GM23248 (cell line): ENCODE measurements around the gene SGMS1. TPM values are rescaled to one million over a fixed set of nuclear protein-coding genes. Genes with fewer than 3 reads are reported as not detected.
A peak's percentile ranks its signal among the peaks of the same experiment; 100 is the strongest.

ENCODE experiments used
- DNase-seq: peaks from one replicate; pipeline ENCODE4 v3.0.0-alpha.2; 2015
- H2AFZ ChIP-seq: fragments of 200-600 bp; sonication (generic); 2 replicates; pipeline ENCODE4 v1.6.1; 2016; ENCODE audit warnings: antibody characterized with exemption
- H3F3A ChIP-seq: fragments of 200-600 bp; sonication (generic); 2 replicates; pipeline ENCODE4 v1.6.1; 2016; ENCODE audit warnings: mild to moderate bottlenecking, antibody characterized with exemption, mixed run types; ENCODE audit not compliant: insufficient read depth
- H3K27ac ChIP-seq: fragments of 200-600 bp; sonication (generic); 2 replicates; pipeline ENCODE4 v1.5.1; 2016; ENCODE audit warnings: mild to moderate bottlenecking
- H3K27me3 ChIP-seq: fragments of 200-600 bp; sonication (generic); replicated peaks from 2 replicates; pipeline ENCODE4 v1.6.1; 2016; ENCODE audit warnings: mild to moderate bottlenecking; ENCODE audit not compliant: insufficient read depth
- H3K36me3 ChIP-seq: fragments of 200-600 bp; sonication (generic); 2 replicates; pipeline ENCODE4 v1.6.1; 2016; ENCODE audit warnings: low read depth, mild to moderate bottlenecking
- H3K4me1 ChIP-seq: fragments of 200-600 bp; sonication (generic); 2 replicates; pipeline ENCODE4 v1.6.1; 2016; ENCODE audit warnings: mild to moderate bottlenecking; ENCODE audit not compliant: insufficient read depth
- H3K4me2 ChIP-seq: fragments of 200-600 bp; sonication (generic); one replicate; pipeline ENCODE4 v1.6.1; 2016; ENCODE audit warnings: mild to moderate bottlenecking; ENCODE audit not compliant: unreplicated experiment
- H3K4me3 ChIP-seq: fragments of 200-600 bp; sonication (generic); 2 replicates; pipeline ENCODE4 v1.5.1; 2016; ENCODE audit warnings: mild to moderate bottlenecking
- H3K79me2 ChIP-seq: fragments of 200-600 bp; sonication (generic); 2 replicates; pipeline ENCODE4 v1.6.1; 2016; ENCODE audit warnings: mild to moderate bottlenecking; ENCODE audit not compliant: insufficient read depth
- H3K9ac ChIP-seq: fragments of 200-600 bp; sonication (generic); 2 replicates; pipeline ENCODE4 v1.6.1; 2016; ENCODE audit warnings: mild to moderate bottlenecking
- H3K9me2 ChIP-seq: fragments of 200-600 bp; sonication (generic); 2 replicates; pipeline ENCODE4 v1.6.1; 2016; ENCODE audit warnings: mixed run types, mild to moderate bottlenecking, moderate library complexity; ENCODE audit not compliant: insufficient read depth
- H3K9me3 ChIP-seq: fragments of 200-600 bp; sonication (generic); one replicate; pipeline ENCODE4 v1.6.1; 2017; ENCODE audit warnings: low read depth
- H4K20me1 ChIP-seq: fragments of 200-600 bp; sonication (generic); 2 replicates; pipeline ENCODE4 v1.6.0; 2016; ENCODE audit not compliant: insufficient read depth
- EZH2 ChIP-seq: fragments of 200-600 bp; sonication (generic); IDR thresholded peaks from 2 replicates; pipeline ENCODE4 v1.6.1; 2018; ENCODE audit warnings: antibody characterized with exemption, mild to moderate bottlenecking; ENCODE audit not compliant: insufficient read depth, poor library complexity, severe bottlenecking
- EZH2phosphoT487 ChIP-seq: fragments of 200-600 bp; sonication (generic); IDR thresholded peaks from 2 replicates; pipeline ENCODE4 v1.6.1; 2018; ENCODE audit warnings: antibody characterized with exemption, moderate library complexity, mild to moderate bottlenecking, low read depth; ENCODE audit not compliant: insufficient read depth
- WGBS, 2 experiments: methylation state at CpG; one replicate each; pipeline ENCODE4 v1.1.6; 2015 to 2017; ENCODE audit warnings: low lambda C conversion rate in 2 of 2, low coverage in 1 of 2; ENCODE audit errors: missing lambda C conversion rate in 2 of 2; 5-methylcytosine and 5-hydroxymethylcytosine counted together
- in situ Hi-C: fragments of 300-500 bp; cut with MboI; formaldehyde crosslinking; loops from 2 replicates; pipeline ENCODE4 v1.15.0; 2020
- polyA plus RNA-seq: library from polyadenylated mRNA; unstranded; fragments of >200 nt; fragmentation: Nextera tagmentation; extraction: Ambion mirVana; gene quantifications from 2 replicates; pipeline ENCODE4 v1.2.1, GENCODE V29; 2016
- total RNA-seq: library from RNA; depleted of rRNA; stranded (reverse); fragments of >200 nt; shearing (Covaris generic); gene quantifications from 2 replicates; pipeline ENCODE4 v1.2.3, GENCODE V29; 2014

Gene SGMS1
- total and polyA plus RNA-seq, 2 experiments from 2014 or later = 22.7 to 53.6 TPM

DNA sequence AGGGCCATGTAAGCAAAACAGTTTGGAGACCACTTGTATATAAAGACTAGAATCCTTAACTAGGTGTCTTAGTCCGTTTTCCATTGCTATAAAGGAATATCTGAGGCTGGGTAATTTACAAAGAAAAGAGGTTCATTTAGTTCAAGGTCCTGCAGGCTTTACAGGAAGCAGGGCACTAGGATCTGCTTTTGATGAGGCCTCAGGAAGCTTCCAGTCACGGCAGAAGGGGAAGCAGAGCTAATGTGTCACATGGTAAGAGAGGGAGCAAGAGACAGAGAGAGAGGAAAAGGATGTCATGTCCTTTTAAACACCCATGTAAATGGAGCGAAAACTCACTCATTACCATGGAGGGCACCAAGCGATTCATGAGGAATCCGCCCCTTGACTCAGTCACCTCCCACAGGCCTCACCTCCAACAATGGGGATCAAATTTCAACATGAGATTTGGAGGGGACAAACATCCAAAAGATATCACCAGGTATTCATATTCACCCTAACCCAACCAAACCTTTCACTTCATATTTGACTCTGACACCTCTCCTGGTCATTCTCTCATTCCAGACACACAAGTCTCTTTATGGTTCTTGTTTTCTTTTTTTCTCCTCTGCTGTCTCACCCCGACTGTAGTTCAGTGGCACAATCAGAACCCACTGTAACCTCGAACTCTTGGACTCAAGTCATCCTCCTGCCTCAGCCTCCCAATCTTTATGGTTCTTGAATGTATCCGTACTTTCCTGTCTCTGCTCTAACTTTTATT, 342.4 kb downstream of the SGMS1 start:
- H2AFZ ChIP-seq = no peak overlapping the region
- H3K9ac ChIP-seq = no peak overlapping the region
- H3K79me2 ChIP-seq = no peaks in the 10 kb centered on the region
- no peaks in the 10 kb centered on the region for H4K20me1 ChIP-seq
- peaks cover 6% of the 10 kb centered on the region for H3K4me1 ChIP-seq
- 0 out of 2 replicates have a peak, but pooled peaks cover 7% of the 10 kb centered on the region for H3F3A ChIP-seq
- no peak overlapping the region for H3K4me3 ChIP-seq
- no peaks in the 10 kb centered on the region for H3K9me3 ChIP-seq
- 71 to 76% methylated on average over 8 of the region's 8 CpGs for WGBS, 2 experiments
- in situ Hi-C loops = no loop called here
- TF ChIP-seq EZH2phosphoT487 (no peak), EZH2 (no peak)
- DNase-seq = no peak
- H3K27me3 ChIP-seq = peaks cover 21% of the 10 kb centered on the region
- H3K9me2 ChIP-seq = no peaks in the 10 kb centered on the region
- no peak overlapping the region for H3K27ac ChIP-seq
- no peaks in the 10 kb centered on the region for H3K36me3 ChIP-seq
- H3K4me2 ChIP-seq = no peak overlapping the region

DNA sequence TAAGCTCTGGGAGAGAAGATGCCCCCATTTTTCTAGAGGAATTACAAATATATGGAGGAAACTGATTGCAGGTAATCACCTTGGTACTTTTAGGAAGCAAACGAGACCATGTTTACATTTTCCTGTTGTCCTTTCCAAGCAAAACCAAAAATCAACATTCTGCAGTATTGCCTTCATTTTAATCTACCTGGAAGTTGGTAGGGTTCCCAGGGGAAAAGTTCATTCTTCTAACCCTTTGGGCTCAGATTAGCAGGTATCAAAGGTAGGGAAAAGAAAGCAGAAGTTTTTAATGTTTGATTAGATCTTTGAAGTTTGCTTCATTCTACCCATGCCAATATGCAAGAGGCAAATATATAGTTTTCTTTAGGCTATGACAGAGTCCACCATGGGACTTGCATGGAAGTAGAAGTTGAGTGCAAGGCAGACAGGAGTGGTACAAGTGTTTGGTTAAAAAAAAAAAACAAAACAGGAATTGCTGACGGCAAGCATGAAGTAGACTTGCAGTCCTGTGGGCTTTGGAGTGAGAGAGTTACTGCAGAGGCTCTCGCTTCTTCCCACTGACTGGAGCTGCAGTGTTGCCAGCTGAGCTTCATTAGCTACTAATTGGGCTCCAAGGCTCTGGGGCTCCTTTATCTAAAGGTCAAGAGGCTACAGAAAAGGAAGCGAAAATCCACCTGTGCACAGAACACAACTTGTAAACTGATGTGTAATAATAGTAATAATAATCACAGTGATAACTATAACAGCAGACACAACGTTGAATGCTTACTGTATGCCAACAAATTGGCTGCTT, 343.5 kb downstream of the SGMS1 start:
- Histone ChIP-seq H3K27ac (no peak overlapping the region), H3K36me3 (no peaks in the 10 kb centered on the region), H3F3A (no peaks in the 10 kb centered on the region), H3K9me2 (no peaks in the 10 kb centered on the region), H4K20me1 (no peaks in the 10 kb centered on the region), H3K4me3 (no peak overlapping the region), H3K79me2 (no peaks in the 10 kb centered on the region), H3K9me3 (no peaks in the 10 kb centered on the region), H3K27me3 (peaks cover 25% of the 10 kb centered on the region), H2AFZ (no peak overlapping the region), H3K4me1 (no peaks in the 10 kb centered on the region), H3K4me2 (no peak overlapping the region), H3K9ac (no peak overlapping the region)
- in situ Hi-C loops = no loop called here
- no peak for DNase-seq
- 49 to 54% methylated on average over 5 of the region's 5 CpGs for WGBS, 2 experiments
- TF ChIP-seq EZH2 = no peak
- TF ChIP-seq EZH2phosphoT487 = no peak

DNA sequence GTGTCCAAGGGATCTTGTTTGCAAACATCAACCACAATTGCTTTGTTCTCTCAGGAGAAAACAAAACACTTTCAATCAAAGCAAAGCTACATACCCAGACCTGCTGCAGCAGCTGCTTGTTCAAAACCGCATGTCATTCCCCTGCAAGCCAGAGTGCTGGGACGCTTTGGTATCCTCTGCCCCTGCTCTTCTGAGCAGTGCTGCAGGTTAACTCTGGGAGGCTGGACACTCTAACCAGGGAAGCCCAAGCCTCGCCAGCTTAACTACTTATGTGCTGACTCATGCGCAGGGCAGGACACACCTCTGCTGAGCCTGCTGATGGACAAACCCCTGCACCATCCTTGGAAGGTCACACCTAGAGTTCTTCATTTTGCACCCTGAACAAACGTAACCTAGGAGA, 344.3 kb downstream of the SGMS1 start:
- Histone ChIP-seq H3K79me2 (no peaks in the 10 kb centered on the region), H3F3A (no peaks in the 10 kb centered on the region), H3K27me3 (peaks cover 25% of the 10 kb centered on the region), H3K9me2 (no peaks in the 10 kb centered on the region), H3K4me2 (no peak overlapping the region), H3K4me1 (no peaks in the 10 kb centered on the region), H3K9ac (no peak overlapping the region), H3K27ac (no peak overlapping the region), H3K9me3 (no peaks in the 10 kb centered on the region), H3K36me3 (no peaks in the 10 kb centered on the region), H2AFZ (no peak overlapping the region), H4K20me1 (no peaks in the 10 kb centered on the region), H3K4me3 (no peak overlapping the region)
- no peak for TF ChIP-seq EZH2phosphoT487
- in situ Hi-C loops = no loop called here
- no peak for DNase-seq
- WGBS, 2 experiments = 58 to 61% methylated on average over 5 of the region's 5 CpGs

DNA sequence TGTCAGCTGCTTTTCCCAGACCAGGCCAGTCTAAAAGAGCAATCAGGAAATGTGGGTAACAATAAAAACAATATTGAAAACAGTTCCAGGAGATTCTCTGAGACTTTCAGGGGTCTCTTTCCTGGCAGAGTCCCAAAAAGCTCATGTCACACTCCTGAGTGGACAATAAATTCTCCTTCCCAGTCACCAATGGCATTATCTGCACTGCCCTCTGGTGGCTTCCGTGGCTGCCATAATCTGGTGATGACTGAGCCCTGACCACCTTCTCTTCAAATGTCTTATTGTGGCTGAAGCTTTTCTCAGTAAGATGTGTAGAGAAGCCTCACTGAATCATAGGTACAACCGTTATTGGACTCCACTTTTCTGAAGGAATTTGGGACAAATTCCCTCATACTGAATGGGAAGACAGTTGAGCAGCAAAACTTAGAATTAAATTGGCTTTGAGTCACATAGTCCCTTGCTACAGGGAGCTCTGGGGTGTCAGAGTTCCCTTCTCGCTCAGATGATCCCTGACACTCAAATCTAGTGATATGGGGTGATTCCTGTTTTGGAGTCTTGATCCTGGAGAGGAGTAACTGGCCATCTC, 348.0 kb downstream of the SGMS1 start:
- DNase-seq = peak; percentile 47
- Histone ChIP-seq H3K79me2 (no peaks in the 10 kb centered on the region), H3K9me3 (no peaks in the 10 kb centered on the region), H3K9me2 (no peaks in the 10 kb centered on the region), H3K4me3 (no peak overlapping the region), H3F3A (no peaks in the 10 kb centered on the region), H2AFZ (no peak overlapping the region), H3K4me1 (no peaks in the 10 kb centered on the region), H3K36me3 (no peaks in the 10 kb centered on the region), H3K4me2 (no peak overlapping the region), H3K27ac (no peak overlapping the region), H4K20me1 (no peaks in the 10 kb centered on the region), H3K9ac (no peak overlapping the region), H3K27me3 (peaks cover 25% of the 10 kb centered on the region)
- in situ Hi-C loops = no loop called here
- TF ChIP-seq EZH2 = no peak
- no peak for TF ChIP-seq EZH2phosphoT487
- 34 to 43% methylated on average over 3 of the region's 3 CpGs for WGBS, 2 experiments
